ENCODE data around the gene DAD1.

DNA sequence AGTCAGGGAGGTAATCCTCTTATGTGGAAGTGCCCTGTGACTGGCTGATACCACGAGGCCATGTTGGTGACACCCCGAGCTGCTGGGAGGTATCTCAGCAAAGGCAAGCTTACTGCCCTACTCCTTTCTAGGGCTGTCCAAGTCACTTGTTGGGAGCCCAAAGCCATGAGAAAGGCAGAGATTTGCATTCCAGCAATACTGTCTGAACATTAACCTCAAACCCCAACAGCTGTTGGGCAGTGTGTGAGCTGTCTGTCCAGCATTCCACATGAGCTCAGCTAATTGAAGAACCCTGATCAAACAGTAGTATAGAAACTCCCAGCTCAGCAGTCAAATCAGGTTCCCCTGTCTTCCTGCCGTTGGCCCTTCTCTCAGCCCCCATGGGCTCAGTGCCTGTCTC is 18.3 kb upstream of the DAD1 start:
- TF ChIP-seq POLR2A (IDR thresholded peaks at IDR 0.05) (no peak), EP300 (IDR thresholded peaks at IDR 0.05) (no peak)
- TF ChIP-seq, protein P1, sequence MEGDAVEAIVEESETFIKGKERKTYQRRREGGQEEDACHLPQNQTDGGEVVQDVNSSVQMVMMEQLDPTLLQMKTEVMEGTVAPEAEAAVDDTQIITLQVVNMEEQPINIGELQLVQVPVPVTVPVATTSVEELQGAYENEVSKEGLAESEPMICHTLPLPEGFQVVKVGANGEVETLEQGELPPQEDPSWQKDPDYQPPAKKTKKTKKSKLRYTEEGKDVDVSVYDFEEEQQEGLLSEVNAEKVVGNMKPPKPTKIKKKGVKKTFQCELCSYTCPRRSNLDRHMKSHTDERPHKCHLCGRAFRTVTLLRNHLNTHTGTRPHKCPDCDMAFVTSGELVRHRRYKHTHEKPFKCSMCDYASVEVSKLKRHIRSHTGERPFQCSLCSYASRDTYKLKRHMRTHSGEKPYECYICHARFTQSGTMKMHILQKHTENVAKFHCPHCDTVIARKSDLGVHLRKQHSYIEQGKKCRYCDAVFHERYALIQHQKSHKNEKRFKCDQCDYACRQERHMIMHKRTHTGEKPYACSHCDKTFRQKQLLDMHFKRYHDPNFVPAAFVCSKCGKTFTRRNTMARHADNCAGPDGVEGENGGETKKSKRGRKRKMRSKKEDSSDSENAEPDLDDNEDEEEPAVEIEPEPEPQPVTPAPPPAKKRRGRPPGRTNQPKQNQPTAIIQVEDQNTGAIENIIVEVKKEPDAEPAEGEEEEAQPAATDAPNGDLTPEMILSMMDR (IDR thresholded peaks at IDR 0.05) = no peak
